GM12872 (cell line): ENCODE measurements around the gene CYP4F11.

Experiments
- CTCF ChIP-seq: IDR thresholded peaks from 3 replicates; pipeline ENCODE4 v1.5.1; 2011; ENCODE audit warnings: low read depth, mild to moderate bottlenecking, low read length, moderate library complexity; ENCODE audit not compliant: insufficient read depth

The CYP4F11 gene

GRCh38 chr19:15936173-15936572 is 1.8 kb upstream of the CYP4F11 start:
- TF ChIP-seq CTCF, result no peak

- TF ChIP-seq CTCF, result no peak
Measured at GRCh38 chr19:15935167-15935702, 906 bp upstream of the CYP4F11 start.

- no peak for TF ChIP-seq CTCF
Measured at GRCh38 chr19:15928321-15928720, 6.0 kb downstream of the CYP4F11 start.

GRCh38 chr19:15926484-15926883 is 7.8 kb downstream of the CYP4F11 start:
- TF ChIP-seq CTCF, result no peak

- no peak for TF ChIP-seq CTCF
Measured at GRCh38 chr19:15923702-15924101, 10.6 kb downstream of the CYP4F11 start.

GRCh38 chr19:15922021-15922420 is 12.3 kb downstream of the CYP4F11 start:
- no peak for TF ChIP-seq CTCF

GRCh38 chr19:15919243-15919642 is 15.1 kb downstream of the CYP4F11 start:
- no peak for TF ChIP-seq CTCF
